Gastroesophageal sphincter (tissue), 3 donors: ENCODE measurements around the gene CIITA.

Experiments used
- CTCF ChIP-seq, 4 experiments: fragments of 200-600 bp in 2 of 4; fragments of 450-650 bp in 2 of 4; sonication (generic) in 1 of 4; IDR thresholded peaks; one replicate each; pipeline ENCODE4 v1.5.1; 2017 to 2019; ENCODE audit warnings: antibody characterized with exemption in 4 of 4, mild to moderate bottlenecking in 2 of 4, moderate library complexity in 2 of 4
- EP300 ChIP-seq: sonication (generic); formaldehyde crosslinking; IDR thresholded peaks from one replicate; pipeline ENCODE4 v1.6.1; 2017; ENCODE audit warnings: antibody characterized with exemption, mild to moderate bottlenecking

GRCh38 chr16:10938796-10939648, 62.0 kb downstream of the CIITA start:
- TF ChIP-seq EP300: no peak
- TF ChIP-seq CTCF (IDR thresholded peaks at IDR 0.05): no peak
